HG03108 (cell line): ENCODE results near the gene GDF7.

ENCODE experiments used
- ATAC-seq: cut with Tn5 transposase; IDR thresholded peaks from one replicate; pipeline ENCODE4 v1.9.1; 2021; ENCODE audit warnings: moderate library complexity; ENCODE audit not compliant: unreplicated experiment

Gene GDF7

GRCh38 chr2:20627712-20628380, 39.1 kb upstream of the GDF7 start:
- ATAC-seq, result no peak

- no peak for ATAC-seq
Measured at GRCh38 chr2:20629181-20629580, 37.8 kb upstream of the GDF7 start.

GRCh38 chr2:20629581-20630171, 37.3 kb upstream of the GDF7 start:
- ATAC-seq, result no peak

GRCh38 chr2:20630967-20631366, 36.0 kb upstream of the GDF7 start:
- no peak for ATAC-seq

- no peak for ATAC-seq
Measured at GRCh38 chr2:20631617-20632307, 35.2 kb upstream of the GDF7 start.

GRCh38 chr2:20632446-20632990, 34.4 kb upstream of the GDF7 start:
- no peak for ATAC-seq

GRCh38 chr2:20633001-20633400, 33.9 kb upstream of the GDF7 start:
- ATAC-seq, result no peak

- no peak for ATAC-seq
Measured at GRCh38 chr2:20633794-20634506, 33.0 kb upstream of the GDF7 start.

- ATAC-seq, result no peak
Measured at GRCh38 chr2:20634507-20635112, 32.3 kb upstream of the GDF7 start.

- no peak for ATAC-seq
Measured at GRCh38 chr2:20635113-20635510, 31.8 kb upstream of the GDF7 start.

- ATAC-seq, result peak; percentile 60
Measured at GRCh38 chr2:20635675-20636584, 31.0 kb upstream of the GDF7 start.

GRCh38 chr2:20637147-20637546, 29.8 kb upstream of the GDF7 start:
- no peak for ATAC-seq

- ATAC-seq, result no peak
Measured at GRCh38 chr2:20638014-20638413, 28.9 kb upstream of the GDF7 start.

GRCh38 chr2:20638646-20639430, 28.1 kb upstream of the GDF7 start:
- no peak for ATAC-seq

- no peak for ATAC-seq
Measured at GRCh38 chr2:20640411-20641122, 26.4 kb upstream of the GDF7 start.

GRCh38 chr2:20641123-20641985, 25.6 kb upstream of the GDF7 start:
- ATAC-seq, result no peak
